Ascending aorta (tissue), 2 donors: ENCODE data around the gene ADAM11. TPM values are rescaled to one million over a fixed set of nuclear protein-coding genes. Genes with fewer than 3 reads are reported as not detected.

ENCODE experiments used
- DNase-seq, 2 donors: peaks; one replicate each; pipeline ENCODE4 v3.0.0-alpha.2; 2019; ENCODE audit warnings: low spot score in 2 of 2
- H3K27ac ChIP-seq, 2 donors: fragments of 200-600 bp; sonication (generic); one replicate each; pipeline ENCODE4 v1.5.1; 2016 to 2017; ENCODE audit warnings: mild to moderate bottlenecking in 1 of 2
- H3K27me3 ChIP-seq: fragments of 200-600 bp; sonication (generic); one replicate; pipeline ENCODE4 v1.5.1; 2017
- H3K36me3 ChIP-seq, 2 donors: fragments of 200-600 bp; sonication (generic); one replicate each; pipeline ENCODE4 v1.5.1; 2016
- H3K4me1 ChIP-seq, 2 donors: fragments of 200-600 bp; sonication (generic); one replicate each; pipeline ENCODE4 v1.5.1; 2016 to 2017; ENCODE audit warnings: mild to moderate bottlenecking in 1 of 2
- H3K4me3 ChIP-seq, 2 donors: fragments of 200-600 bp; sonication (generic); one replicate each; pipeline ENCODE4 v1.5.1; 2016 to 2017; ENCODE audit warnings: mild to moderate bottlenecking in 1 of 2
- H3K9me3 ChIP-seq, 2 donors: fragments of 200-600 bp; sonication (generic); one replicate each; pipeline ENCODE4 v1.5.1; 2016
- CTCF ChIP-seq, 3 experiments: fragments of 200-600 bp in 2 of 3; fragments of 450-650 bp in 1 of 3; sonication (generic) in 2 of 3; IDR thresholded peaks; one replicate each; pipeline ENCODE4 v1.5.1; 2016 to 2019; ENCODE audit warnings: antibody characterized with exemption in 3 of 3, mild to moderate bottlenecking in 1 of 3, moderate library complexity in 1 of 3
- intact Hi-C: fragments of 100-400 bp; cut with DNase I; formaldehyde crosslinking; loops from one replicate; pipeline ENCODE4 v1.15.1; 2023
- total RNA-seq: library from RNA; depleted of rRNA; stranded (reverse); fragments of >200 nt; gene quantifications from one replicate; pipeline ENCODE4 v1.1.0, GENCODE V29; 2016

ADAM11 gene
- total RNA-seq, 1 donor from 2014 or later, result not detected

GRCh38 chr17:44797802-44798201, 39.0 kb downstream of the ADAM11 start:
- Histone ChIP-seq H3K4me3 (peak overlapping the region; percentile 16 to 58), H3K9me3 (no peaks in the 10 kb centered on the region), H3K4me1 (peaks cover 16 to 27% of the 10 kb centered on the region in 2 donors), H3K36me3 (no peaks in the 10 kb centered on the region), H3K27ac (peak overlapping the region; percentile 77 to 84), H3K27me3 (no peaks in the 10 kb centered on the region)
- no peak for DNase-seq
- TF ChIP-seq CTCF (IDR thresholded peaks at IDR 0.05), result no peak
- intact Hi-C loops, result no loop called here

GRCh38 chr17:44798356-44798755, 39.6 kb downstream of the ADAM11 start:
- no peak for DNase-seq
- Histone ChIP-seq H3K27me3 (no peaks in the 10 kb centered on the region), H3K36me3 (no peaks in the 10 kb centered on the region), H3K27ac (peak overlapping the region; percentile 77 to 84), H3K4me1 (peaks cover 16 to 27% of the 10 kb centered on the region in 2 donors), H3K9me3 (no peaks in the 10 kb centered on the region), H3K4me3 (peak overlapping the region; percentile 16 to 58)
- TF ChIP-seq CTCF (IDR thresholded peaks at IDR 0.05), result no peak
- intact Hi-C loops, result no loop called here

GRCh38 chr17:44801880-44802279, 43.1 kb downstream of the ADAM11 start:
- TF ChIP-seq CTCF (IDR thresholded peaks at IDR 0.05), result no peak
- Histone ChIP-seq H3K27me3 (no peaks in the 10 kb centered on the region), H3K9me3 (no peaks in the 10 kb centered on the region), H3K27ac (peak overlapping the region; percentile 55 to 57), H3K4me3 (no peak overlapping the region), H3K4me1 (peaks cover 3 to 17% of the 10 kb centered on the region in 2 donors), H3K36me3 (peaks cover 3 to 9% of the 10 kb centered on the region in 2 donors)
- intact Hi-C loops, result no loop called here
- no peak for DNase-seq

GRCh38 chr17:44804302-44805089, 45.7 kb downstream of the ADAM11 start:
- TF ChIP-seq CTCF (IDR thresholded peaks at IDR 0.05), result no peak
- Histone ChIP-seq H3K27me3 (no peaks in the 10 kb centered on the region), H3K4me1 (peaks cover 3 to 9% of the 10 kb centered on the region in 2 donors), H3K27ac (no peak overlapping the region), H3K9me3 (no peaks in the 10 kb centered on the region), H3K4me3 (no peak overlapping the region), H3K36me3 (peaks cover 3 to 9% of the 10 kb centered on the region in 2 donors)
- intact Hi-C loops, result no loop called here
- DNase-seq, result peak in 1 of 2 donors; percentile 49

GRCh38 chr17:44807093-44807816, 48.5 kb downstream of the ADAM11 start:
- TF ChIP-seq CTCF (IDR thresholded peaks at IDR 0.05), result no peak
- H3K27me3 ChIP-seq, result no peaks in the 10 kb centered on the region
- H3K4me1 ChIP-seq, result peaks cover 0 to 12% of the 10 kb centered on the region in 2 donors
- no peaks in the 10 kb centered on the region for H3K9me3 ChIP-seq
- H3K27ac ChIP-seq, result no peak overlapping the region
- peaks cover 3 to 9% of the 10 kb centered on the region in 2 donors for H3K36me3 ChIP-seq
- no peak overlapping the region for H3K4me3 ChIP-seq
- DNase-seq, result no peak
- intact Hi-C loops, result no loop called here
